K562 (cell line): ENCODE results near the gene FUZ.

Experiments used
- CTCF ChIP-seq, 3 experiments: IDR thresholded peaks in 2 of 3; conservative IDR thresholded peaks in 1 of 3; 2 replicates each; pipeline ENCODE4 v1.5.1; 2011 to 2012; ENCODE audit warnings: low read length in 3 of 3, mild to moderate bottlenecking in 3 of 3, control low read depth in 2 of 3, improper control_type of control experiment in 1 of 3, inconsistent platforms in 1 of 3, low read depth in 1 of 3, mixed read lengths in 1 of 3, moderate library complexity in 1 of 3; ENCODE audit not compliant: insufficient read depth in 2 of 3
- EP300 ChIP-seq: IDR thresholded peaks from 2 replicates; pipeline ENCODE4 v1.6.1; 2012; ENCODE audit warnings: low read length, improper control_type of control experiment
- HDGF ChIP-seq: fragments of 450-650 bp; IDR thresholded peaks from 2 replicates; pipeline ENCODE4 v1.6.1; 2016
- HNRNPUL1 ChIP-seq: fragments of 200-400 bp; formaldehyde crosslinking; IDR thresholded peaks from 2 replicates; pipeline ENCODE4 v1.6.1; 2017; ENCODE audit warnings: low read length
- IRF1 ChIP-seq: sonication (generic); formaldehyde crosslinking; IDR thresholded peaks from 2 replicates; pipeline ENCODE4 v1.8.0; 2022; ENCODE audit warnings: missing genetic modification reagents, mild to moderate bottlenecking, borderline replicate concordance
- JUNB ChIP-seq: fragments of 450-650 bp; formaldehyde crosslinking; conservative IDR thresholded peaks from 2 replicates; pipeline ENCODE4 v1.4.0; 2020; ENCODE audit warnings: mild to moderate bottlenecking
- NELFE ChIP-seq: IDR thresholded peaks from 2 replicates; pipeline ENCODE4 v1.6.1; 2011; ENCODE audit warnings: mild to moderate bottlenecking; ENCODE audit not compliant: insufficient read depth, insufficient read length
- TARDBP ChIP-seq: fragments of 450-650 bp; IDR thresholded peaks from 2 replicates; pipeline ENCODE4 v1.6.1; 2016
- ZBTB2 ChIP-seq: fragments of 450-650 bp; IDR thresholded peaks from 2 replicates; pipeline ENCODE4 v1.6.1; 2016; ENCODE audit warnings: antibody characterized with exemption
- ZNF668 ChIP-seq: fragments of 250-450 bp; sonication (Bioruptor Pico); IDR thresholded peaks from 2 replicates; pipeline ENCODE4 v1.8.0; 2022; ENCODE audit warnings: mild to moderate bottlenecking, inconsistent platforms

- no peak for TF ChIP-seq HNRNPUL1
- TF ChIP-seq IRF1: no peak
- TF ChIP-seq CTCF (IDR thresholded peaks at IDR 0.05 in 2 of 3, conservative IDR thresholded peaks at IDR 0.05 in 1 of 3; ENCODE audit: insufficient read depth in 2 of 3, low read depth in 1 of 3, low read length in 3 of 3): peak in 1 of 3 experiments; percentile 22; a peak in 1 of 6 replicates
- TF ChIP-seq TARDBP: 0 out of 2 replicates have a peak, but pooled peaks have one; percentile 38
- TF ChIP-seq JUNB (CRISPR knock-in tag): no peak
- no peak for TF ChIP-seq NELFE
- TF ChIP-seq HDGF: no peak
- TF ChIP-seq ZNF668: no peak
- no peak for TF ChIP-seq EP300
- no peak for TF ChIP-seq ZBTB2
These were observed 5.0 kb upstream of the FUZ start, which contains the start of gene MED25 for GRCh38 chr19:49817964-49818648.
